DMS114 treated with DMSO at 0.1 percent for 48 hours (cell line): ENCODE measurements around the gene GFOD2.

Source experiments
- DNase-seq: peaks from one replicate; lab custom pipeline; 2025; ENCODE audit not compliant: unreplicated experiment; lab: John Stamatoyannopoulos, UW

GFOD2 gene

GRCh38 chr16:67733734-67734470 is 14.8 kb upstream of the GFOD2 start:
- no peak for DNase-seq

- no peak for DNase-seq
These were observed 12.6 kb upstream of the GFOD2 start for GRCh38 chr16:67731753-67732095.

- DNase-seq: no peak
These were observed 12.1 kb upstream of the GFOD2 start for GRCh38 chr16:67731071-67731752.

DNA sequence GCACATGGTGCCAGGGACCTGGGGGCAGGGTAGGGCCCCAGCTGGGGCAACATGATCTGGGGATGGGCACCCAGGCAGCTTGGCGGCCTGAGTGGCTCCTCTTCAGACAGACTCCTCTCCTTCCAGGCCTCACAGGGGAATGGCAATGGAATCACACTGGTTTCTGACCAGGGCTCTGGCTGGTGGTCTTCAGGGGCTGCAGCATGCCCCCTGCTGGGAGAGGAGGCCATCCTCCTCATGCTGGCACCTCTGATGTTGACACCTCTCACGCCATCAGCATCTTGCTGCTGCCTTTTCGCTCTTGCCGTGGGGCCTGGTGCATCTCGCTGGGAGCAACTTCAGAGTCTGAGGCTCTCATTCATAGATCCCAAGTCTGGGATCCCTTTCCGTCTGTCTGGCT is 11.2 kb upstream of the GFOD2 start:
- DNase-seq: no peak

- DNase-seq: no peak
These were observed 10.6 kb upstream of the GFOD2 start for GRCh38 chr16:67729636-67730248.

DNA sequence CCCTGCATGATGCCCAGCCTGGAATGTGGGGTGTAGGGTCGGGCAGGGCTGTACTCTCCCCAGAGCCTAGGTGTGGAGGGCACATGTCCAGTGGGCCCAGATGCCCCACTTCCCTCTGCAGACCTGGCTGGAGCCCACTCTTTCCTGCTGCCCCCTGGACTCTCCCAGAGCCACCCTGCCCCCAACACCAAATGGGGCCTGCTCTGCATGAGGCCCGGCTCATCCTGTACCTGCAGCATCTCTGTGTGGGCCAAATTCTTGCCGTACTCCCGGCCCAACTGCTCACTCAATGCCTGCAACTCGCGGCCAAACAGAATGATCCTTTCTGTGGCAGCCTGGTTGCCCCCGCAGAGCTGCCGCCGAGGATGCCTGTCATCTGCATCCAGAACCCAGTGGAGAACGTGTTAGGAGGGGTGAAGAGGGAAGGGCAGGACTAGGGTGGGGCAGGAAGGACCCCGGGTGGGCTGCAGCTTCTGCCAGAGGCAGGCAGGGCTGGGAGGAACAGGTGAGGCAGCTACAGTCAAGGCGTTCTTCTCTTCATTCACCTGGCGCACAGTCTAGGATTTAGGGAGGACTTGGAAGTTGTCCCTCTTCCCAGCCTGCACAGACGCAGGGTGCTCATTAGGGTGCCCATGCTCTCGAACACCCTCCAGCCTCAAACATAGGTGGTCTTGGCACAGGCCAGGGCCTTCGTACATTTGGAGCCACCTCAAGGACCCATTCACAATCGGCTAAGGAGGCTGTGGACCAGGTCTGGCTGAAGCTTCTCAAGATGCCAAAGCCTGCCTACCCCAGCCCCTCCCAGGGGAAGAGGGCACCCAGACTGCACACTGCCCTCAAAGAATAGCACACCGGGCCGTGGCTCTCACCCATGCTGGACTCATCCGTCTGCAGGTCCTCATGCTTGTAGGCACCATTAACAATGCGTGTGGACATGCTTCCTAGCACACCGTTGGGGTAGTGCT is 8.7 kb upstream of the GFOD2 start:
- no peak for DNase-seq

DNA sequence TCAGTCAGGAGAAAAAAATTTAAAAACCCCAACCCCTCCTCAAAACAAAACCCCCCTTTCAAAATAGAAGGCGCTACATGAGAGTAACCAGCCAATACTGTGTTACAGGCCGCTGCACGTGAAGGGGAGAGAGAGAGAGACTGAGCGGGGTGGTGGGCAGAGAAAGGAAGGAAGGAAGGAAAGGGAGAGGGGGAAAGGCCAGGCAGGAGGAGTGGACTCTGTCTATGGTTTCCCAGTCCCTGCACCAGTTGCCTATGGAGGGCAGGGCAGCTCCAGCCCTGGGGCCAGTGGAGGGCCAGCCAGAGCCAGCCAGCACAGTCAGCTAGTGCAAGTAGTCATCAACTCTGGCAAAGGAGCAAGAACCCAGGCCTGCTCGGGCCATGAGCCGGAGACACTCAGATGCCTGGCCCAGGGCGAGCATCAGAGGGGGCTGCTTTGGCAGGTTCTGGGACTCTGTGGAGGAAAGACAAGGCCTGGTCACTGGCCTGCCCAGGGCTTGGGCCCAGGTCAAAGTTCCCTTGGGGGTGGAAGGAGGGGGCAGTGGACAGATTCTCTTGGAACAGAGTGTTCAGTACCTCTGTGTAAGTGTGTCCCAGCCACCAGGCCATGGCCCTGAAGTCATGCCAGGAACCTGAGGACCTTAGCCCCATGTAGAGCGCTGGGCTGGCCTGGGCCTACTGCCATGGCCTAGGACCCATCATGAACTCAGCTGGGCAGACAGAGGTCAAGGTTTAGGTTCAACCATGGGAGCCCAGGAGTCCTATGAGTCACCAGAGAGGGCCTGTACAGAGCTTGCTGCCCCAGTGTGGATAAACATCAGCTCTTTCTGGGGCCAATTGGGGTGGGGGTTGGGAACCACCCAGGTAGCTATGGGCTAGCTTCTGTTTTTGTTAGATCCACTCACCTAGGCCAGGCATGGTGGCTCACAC is 7.3 kb upstream of the GFOD2 start:
- DNase-seq: no peak

GRCh38 chr16:67723911-67724305 is 4.8 kb upstream of the GFOD2 start:
- no peak for DNase-seq

DNA sequence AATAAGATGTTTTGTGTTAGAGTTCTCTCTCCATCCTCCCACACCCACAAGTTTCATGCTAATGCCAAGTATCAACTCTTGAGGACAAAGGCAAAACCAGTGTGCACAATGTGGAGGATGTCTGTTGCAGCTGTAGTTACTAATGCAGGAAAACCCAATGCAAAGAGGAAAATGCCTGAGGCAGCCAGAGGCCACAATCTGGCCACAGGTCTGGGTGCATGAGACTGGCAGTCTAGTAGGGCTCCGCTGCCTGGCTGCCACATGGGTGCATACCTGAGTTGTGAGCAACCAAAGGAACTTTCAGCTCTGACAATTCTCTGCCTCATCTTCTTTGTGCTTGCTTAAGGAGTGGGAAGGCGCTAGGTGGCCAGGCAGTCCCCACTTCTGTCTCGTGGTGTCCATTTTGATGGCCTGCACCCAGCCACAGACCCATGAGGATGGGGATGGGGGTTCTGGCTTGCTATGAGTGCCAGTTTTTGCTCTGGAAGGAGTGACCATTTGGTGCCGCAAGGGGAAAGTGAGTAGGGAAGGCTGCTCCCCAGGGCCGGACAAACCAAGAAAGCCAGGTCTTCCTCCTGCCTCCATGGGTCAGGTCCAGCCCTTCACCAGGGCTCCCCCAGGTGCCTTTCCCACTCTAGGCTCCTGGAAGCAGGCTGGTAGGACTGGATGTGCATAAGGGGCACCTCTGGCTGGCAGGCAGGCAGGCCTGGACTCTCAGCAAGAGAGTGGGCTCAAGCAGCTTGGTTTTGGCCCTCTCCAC is 4.2 kb upstream of the GFOD2 start:
- DNase-seq: no peak

DNA sequence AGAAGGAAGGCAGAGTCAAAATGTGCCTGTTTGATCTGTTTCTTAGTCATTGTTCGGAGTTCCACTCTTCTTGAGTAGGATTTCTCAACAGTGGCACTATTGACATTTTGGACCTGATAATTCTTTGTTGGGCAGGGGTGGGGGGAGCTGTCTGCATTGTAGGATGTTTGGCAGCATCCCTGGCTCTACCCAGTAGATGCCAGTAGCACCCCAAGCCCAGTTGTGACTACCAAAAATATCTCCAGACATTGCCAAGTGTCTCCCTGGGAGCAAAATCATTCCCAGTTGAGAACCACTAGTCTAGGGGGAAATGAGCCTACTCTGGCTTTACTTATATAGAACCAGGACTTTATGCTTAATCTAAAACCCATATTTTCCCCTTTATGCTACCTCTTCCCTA is 1.1 kb upstream of the GFOD2 start:
- no peak for DNase-seq

DNA sequence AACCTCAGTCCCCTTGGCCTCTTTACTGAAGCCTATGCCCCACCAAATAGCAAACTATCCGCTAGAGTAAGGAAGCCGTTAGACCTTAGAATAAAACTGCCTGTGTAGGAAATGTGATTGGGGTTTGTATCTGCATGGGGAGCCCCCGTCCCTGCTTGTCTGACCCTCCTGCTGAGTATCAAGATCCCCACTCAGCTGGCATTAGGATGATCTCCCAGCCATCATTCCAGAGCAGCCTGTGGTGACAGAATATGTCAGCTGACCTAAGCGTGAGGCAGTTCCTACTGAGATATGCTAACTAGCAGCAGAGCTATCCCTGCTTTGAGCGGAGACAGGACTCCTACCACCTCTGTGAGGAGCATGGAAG is 645 bp upstream of the GFOD2 start:
- DNase-seq: peak; percentile 29

DNA sequence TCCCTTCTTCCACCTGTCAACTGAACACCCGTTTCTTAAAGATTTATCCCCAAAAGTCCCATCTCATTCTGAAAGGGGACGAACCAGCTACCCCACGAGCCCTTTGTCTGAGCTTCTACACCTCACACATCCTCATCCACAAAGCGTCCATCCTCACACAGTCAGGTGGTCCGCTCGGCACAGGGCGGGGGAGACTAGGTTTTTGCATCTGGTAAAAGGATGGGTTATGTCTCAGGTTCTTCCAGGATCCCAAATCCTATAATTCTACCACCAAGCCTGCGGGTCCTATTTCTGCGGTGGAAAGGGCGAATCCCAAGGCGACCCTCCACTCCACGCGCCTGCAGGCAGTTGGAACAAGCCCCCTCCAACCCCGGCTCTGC is 458 bp downstream of the GFOD2 start:
- DNase-seq: no peak

- no peak for DNase-seq
These were observed 3.0 kb downstream of the GFOD2 start for GRCh38 chr16:67716097-67716496.

- no peak for DNase-seq
These were observed 4.6 kb downstream of the GFOD2 start for GRCh38 chr16:67714522-67714921.

- DNase-seq: no peak
These were observed 5.4 kb downstream of the GFOD2 start for GRCh38 chr16:67713647-67714273.

GRCh38 chr16:67710607-67711006 is 8.5 kb downstream of the GFOD2 start:
- DNase-seq: no peak

GRCh38 chr16:67709050-67709449 is 10.1 kb downstream of the GFOD2 start:
- DNase-seq: no peak

DNA sequence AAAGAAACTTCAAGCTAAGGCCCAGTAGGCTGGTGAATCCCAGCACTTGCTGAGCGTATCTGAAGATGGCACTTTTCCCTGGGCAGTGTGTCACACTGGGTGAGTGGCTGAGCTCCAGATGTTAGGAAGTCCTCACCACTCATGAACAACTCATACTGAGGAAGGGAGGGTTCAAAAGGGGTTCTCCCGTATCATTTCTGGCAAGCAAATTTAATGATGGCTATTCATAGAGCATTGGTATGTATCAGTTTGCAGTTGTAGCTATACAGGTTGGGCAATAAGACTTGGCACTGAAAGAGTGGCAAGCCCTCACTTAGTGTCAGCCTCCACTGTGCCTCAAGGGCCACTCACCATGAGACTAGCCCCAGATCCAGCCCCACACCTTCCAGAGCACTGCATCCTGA is 10.7 kb downstream of the GFOD2 start:
- no peak for DNase-seq

DNA sequence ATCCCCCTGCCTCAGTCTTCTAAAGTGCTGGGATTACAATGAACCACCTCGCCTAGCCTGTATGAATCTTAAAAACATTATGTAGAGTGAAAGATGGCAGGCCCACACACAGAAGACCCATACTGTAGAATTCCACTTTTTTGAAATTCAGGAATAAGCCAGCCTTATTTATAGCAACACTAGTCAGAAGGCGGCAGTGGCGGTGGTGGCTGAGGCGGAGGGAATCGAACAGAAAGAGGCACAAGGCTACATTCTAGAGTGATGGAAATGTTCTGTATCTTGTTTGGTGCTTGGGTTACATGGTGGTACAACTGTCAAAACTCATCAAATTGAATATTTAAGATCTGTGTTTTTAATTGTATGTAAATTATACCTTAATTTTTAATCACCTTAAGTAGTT is 11.3 kb downstream of the GFOD2 start:
- DNase-seq: no peak
